Stimulated activated memory B cell treated with anti-CD40 and anti-IgM and Interleukin-4, amounts not matched to agents 10 μg/mL and 1 μg/mL and 100 μg/mL, for 72 hours (primary cell): Measurements from ENCODE around the gene LSM10.

Experiments
- ATAC-seq: fragments of 150-1000 bp; cut with Tn5 transposase; 2 replicates; pipeline ENCODE4 v1.10.0; 2021
- H3K27ac Mint-ChIP-seq: one replicate; pipeline ENCODE4 v1.8.0; 2022; ENCODE audit warnings: mild to moderate bottlenecking, mixed read lengths
- H3K27me3 Mint-ChIP-seq: one replicate; pipeline ENCODE4 v1.8.0; 2022; ENCODE audit warnings: mixed read lengths
- H3K36me3 Mint-ChIP-seq: one replicate; pipeline ENCODE4 v1.8.0; 2022; ENCODE audit warnings: mixed read lengths
- H3K4me1 Mint-ChIP-seq: one replicate; pipeline ENCODE4 v1.8.0; 2022; ENCODE audit warnings: mixed read lengths
- H3K4me3 Mint-ChIP-seq: one replicate; pipeline ENCODE4 v1.8.0; 2022; ENCODE audit warnings: mild to moderate bottlenecking, moderate library complexity, mixed read lengths
- H3K9me3 Mint-ChIP-seq: one replicate; pipeline ENCODE4 v1.8.0; 2022; ENCODE audit warnings: mixed read lengths

Gene LSM10

DNA sequence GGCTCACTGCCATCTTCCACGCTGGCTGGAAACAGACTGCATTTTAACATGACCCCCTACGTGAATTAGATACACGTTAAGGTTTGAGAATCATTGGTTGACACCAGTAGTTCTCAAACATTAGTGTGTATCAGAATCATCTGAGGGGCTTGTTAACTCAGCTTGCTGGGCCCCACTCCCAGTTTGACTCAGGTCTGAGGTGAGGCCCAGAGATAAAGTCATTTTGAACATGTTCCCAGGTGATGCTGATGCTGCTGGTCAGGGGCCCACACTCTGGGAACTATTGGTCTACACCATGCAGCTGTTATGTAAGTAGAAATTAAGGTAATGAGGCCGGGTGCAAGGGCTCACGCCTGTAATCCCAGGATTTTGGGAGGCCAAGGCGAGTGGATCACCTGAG is 1.3 kb downstream of the LSM10 start:
- Mint-ChIP-seq H3K9me3 (no peaks in the 10 kb centered on the region), H3K27ac (peak overlapping the region; percentile 97), H3K4me3 (peak overlapping the region; percentile 99), H3K27me3 (no peaks in the 10 kb centered on the region), H3K36me3 (peaks cover 15% of the 10 kb centered on the region), H3K4me1 (peaks cover 56% of the 10 kb centered on the region)
- no peak for ATAC-seq

DNA sequence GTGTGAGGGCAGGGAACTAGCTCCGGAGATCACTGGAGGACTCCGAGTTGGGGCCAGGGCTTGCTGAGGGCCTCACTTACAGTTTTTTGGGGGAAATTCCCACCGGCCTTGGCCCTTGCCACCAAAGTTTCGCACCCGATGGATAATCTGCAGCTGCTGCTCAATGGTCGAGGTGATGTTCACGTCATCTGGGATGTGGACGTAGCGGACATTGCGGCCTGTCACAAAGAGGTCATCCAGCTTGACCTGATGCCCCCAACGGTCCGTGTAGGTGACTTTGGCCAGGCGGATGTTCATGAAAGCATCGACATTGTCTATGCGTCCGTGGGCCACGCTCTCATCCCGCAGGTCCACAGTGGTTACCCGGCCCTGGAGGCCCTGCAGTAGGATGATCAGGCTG is 4.0 kb downstream of the LSM10 start:
- no peaks in the 10 kb centered on the region for H3K27me3 Mint-ChIP-seq
- ATAC-seq: no peak
- no peaks in the 10 kb centered on the region for H3K9me3 Mint-ChIP-seq
- peaks cover 67% of the 10 kb centered on the region for H3K4me1 Mint-ChIP-seq
- H3K27ac Mint-ChIP-seq: no peak overlapping the region
- peaks cover 35% of the 10 kb centered on the region for H3K36me3 Mint-ChIP-seq
- no peak overlapping the region for H3K4me3 Mint-ChIP-seq

DNA sequence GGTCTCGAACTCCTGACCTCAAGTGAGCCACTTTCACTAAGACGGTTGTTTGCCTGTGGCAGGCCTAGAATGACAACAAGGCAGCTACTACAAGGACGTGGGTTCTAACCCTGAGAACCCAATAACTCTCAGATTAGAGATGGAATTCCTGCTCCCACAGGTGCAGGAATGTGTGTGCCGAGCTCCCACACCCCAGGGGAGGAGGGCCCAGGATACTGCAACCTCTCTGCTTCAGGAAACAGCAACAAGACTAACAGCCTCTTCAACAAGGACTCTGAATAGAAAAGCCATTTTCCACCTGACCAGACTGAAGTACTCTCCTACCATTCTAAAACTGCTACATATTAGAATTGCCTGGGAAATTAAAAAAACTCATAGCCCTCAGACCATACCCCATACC is 4.9 kb downstream of the LSM10 start:
- ATAC-seq: no peak
- Mint-ChIP-seq H3K27me3 (no peaks in the 10 kb centered on the region), H3K36me3 (peaks cover 35% of the 10 kb centered on the region), H3K9me3 (no peaks in the 10 kb centered on the region), H3K4me3 (no peak overlapping the region), H3K4me1 (peaks cover 63% of the 10 kb centered on the region), H3K27ac (peak overlapping the region; percentile 92)

DNA sequence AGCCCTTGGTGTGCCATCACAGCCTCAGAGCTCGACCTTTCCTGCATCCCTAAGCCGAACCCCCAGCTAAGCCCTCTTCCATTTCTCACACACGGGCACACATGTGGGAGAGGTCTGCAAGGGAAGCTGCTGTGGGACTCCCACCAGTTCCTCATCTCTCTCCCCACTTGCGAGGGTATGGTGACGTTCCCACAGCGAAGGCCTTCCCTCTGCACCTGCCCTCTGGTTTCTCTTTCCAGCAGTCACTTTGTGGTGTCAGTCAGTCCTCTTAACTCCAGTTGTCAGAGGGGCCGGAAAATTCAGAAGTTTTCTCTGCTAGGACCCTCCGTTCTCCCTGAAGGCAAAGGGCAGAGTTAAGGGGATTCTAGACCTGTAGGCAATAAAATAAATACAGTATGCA is 6.4 kb downstream of the LSM10 start:
- Mint-ChIP-seq H3K27me3 (no peaks in the 10 kb centered on the region), H3K27ac (peak overlapping the region; percentile 92), H3K9me3 (no peaks in the 10 kb centered on the region), H3K4me3 (peak overlapping the region; percentile 42), H3K4me1 (peaks cover 65% of the 10 kb centered on the region), H3K36me3 (peaks cover 35% of the 10 kb centered on the region)
- no peak for ATAC-seq

DNA sequence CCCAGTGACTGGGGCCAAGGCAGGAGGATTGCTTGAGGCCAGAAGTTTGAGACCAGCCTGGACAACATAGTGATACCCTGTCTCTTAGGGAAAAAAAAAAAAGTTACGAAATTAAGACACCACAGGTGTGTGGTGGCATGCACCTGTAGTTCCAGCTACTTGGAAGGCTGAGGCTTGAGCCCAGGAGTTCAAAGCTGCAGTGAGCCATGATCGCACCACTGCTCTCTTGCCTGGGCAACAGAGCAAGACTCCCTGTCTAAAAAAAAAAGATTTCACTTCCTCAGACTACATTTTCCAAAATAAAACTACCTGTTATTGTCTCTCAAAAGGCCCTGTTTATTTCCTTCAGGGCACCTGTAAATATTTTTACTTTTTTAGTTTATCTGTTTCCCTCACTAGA is 7.3 kb downstream of the LSM10 start:
- peak overlapping the region; percentile 92 for H3K27ac Mint-ChIP-seq
- no peak overlapping the region for H3K4me3 Mint-ChIP-seq
- H3K4me1 Mint-ChIP-seq: peaks cover 64% of the 10 kb centered on the region
- no peak for ATAC-seq
- peaks cover 35% of the 10 kb centered on the region for H3K36me3 Mint-ChIP-seq
- H3K27me3 Mint-ChIP-seq: no peaks in the 10 kb centered on the region
- no peaks in the 10 kb centered on the region for H3K9me3 Mint-ChIP-seq

DNA sequence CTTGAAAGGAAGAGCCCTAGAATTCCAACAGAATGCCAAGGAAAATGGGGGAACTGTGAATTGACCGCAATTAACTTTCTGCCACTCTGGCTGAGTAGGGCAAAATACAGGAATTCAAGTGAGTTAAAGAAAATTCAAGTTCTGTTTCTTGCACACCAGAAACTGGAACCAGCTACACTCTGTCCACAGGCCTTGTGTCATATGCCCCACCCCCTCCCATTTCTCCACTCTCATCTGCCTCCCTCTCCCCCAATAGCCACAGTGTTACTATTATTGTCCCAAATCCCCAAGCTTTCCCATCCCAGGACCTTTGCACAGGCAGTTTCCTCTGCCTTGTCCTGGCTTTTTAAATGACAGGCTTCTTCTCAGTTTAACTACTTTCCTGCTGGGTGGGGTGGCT is 7.7 kb downstream of the LSM10 start:
- Mint-ChIP-seq H3K9me3 (no peaks in the 10 kb centered on the region), H3K4me1 (peaks cover 64% of the 10 kb centered on the region), H3K27ac (peak overlapping the region; percentile 92), H3K4me3 (no peak overlapping the region), H3K36me3 (peaks cover 35% of the 10 kb centered on the region), H3K27me3 (no peaks in the 10 kb centered on the region)
- no peak for ATAC-seq

DNA sequence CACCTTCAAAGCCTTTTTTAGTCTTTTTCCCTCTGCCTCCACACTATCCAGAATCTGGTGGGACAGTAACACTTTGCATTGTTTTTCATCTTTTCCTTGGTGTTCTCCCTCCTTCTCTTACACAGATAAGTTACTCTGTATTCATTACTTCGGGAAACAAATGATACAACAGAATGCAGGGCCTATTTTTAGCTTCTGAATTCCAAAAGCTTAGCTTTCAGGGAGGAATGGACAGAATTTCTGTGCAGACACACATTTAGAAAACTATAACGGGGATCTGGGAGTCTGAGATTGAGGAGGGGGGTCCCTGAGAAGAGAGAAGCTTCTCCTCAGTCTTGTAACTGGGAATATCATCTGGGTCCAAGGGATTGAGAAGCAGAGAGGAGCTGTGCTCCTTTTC is 8.4 kb downstream of the LSM10 start:
- Mint-ChIP-seq H3K36me3 (peaks cover 35% of the 10 kb centered on the region), H3K27me3 (no peaks in the 10 kb centered on the region), H3K9me3 (no peaks in the 10 kb centered on the region), H3K4me3 (no peak overlapping the region), H3K27ac (peak overlapping the region; percentile 92), H3K4me1 (peaks cover 72% of the 10 kb centered on the region)
- no peak for ATAC-seq

DNA sequence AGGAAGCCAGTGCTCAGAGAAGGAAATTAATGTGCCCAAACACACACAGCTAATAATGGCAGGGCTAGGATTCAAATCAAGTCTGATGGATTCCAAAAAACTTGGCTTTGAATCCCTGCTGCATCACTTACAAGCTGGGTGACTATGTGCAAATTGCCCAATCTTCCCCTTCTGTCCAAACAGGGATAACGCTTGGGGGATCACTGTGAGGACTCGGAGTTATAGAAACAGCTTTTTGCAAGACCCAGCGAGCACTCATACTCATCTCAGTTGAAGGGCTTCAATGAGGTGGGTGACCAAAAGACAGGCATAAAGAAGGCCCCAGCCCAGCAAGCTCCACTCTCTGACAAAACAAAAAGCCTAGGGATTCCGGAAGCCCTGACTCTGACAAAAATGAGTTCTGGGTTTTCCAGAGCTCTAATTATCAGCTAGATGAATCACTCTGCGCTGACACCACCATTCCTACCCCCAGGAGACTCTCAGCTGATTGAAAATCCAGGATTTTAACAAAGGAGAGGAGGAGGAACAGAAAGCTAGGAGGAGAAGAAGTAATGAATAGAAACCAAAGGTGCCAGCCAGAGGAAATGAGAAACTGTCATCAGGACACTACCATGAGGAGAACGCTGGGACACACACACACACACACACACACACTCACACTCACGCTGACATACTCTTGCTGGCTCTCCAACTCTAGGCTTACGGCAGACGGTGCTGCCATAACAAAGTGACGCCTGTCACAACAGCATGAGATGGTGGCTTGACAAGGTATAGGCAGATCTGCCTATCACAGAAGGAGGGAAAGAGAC is 10.4 kb downstream of the LSM10 start:
- no peaks in the 10 kb centered on the region for H3K9me3 Mint-ChIP-seq
- H3K4me1 Mint-ChIP-seq: peaks cover 79% of the 10 kb centered on the region
- no peaks in the 10 kb centered on the region for H3K27me3 Mint-ChIP-seq
- no peak for ATAC-seq
- H3K27ac Mint-ChIP-seq: peak overlapping the region; percentile 92
- H3K4me3 Mint-ChIP-seq: peak overlapping the region; percentile 78
- peaks cover 27% of the 10 kb centered on the region for H3K36me3 Mint-ChIP-seq

DNA sequence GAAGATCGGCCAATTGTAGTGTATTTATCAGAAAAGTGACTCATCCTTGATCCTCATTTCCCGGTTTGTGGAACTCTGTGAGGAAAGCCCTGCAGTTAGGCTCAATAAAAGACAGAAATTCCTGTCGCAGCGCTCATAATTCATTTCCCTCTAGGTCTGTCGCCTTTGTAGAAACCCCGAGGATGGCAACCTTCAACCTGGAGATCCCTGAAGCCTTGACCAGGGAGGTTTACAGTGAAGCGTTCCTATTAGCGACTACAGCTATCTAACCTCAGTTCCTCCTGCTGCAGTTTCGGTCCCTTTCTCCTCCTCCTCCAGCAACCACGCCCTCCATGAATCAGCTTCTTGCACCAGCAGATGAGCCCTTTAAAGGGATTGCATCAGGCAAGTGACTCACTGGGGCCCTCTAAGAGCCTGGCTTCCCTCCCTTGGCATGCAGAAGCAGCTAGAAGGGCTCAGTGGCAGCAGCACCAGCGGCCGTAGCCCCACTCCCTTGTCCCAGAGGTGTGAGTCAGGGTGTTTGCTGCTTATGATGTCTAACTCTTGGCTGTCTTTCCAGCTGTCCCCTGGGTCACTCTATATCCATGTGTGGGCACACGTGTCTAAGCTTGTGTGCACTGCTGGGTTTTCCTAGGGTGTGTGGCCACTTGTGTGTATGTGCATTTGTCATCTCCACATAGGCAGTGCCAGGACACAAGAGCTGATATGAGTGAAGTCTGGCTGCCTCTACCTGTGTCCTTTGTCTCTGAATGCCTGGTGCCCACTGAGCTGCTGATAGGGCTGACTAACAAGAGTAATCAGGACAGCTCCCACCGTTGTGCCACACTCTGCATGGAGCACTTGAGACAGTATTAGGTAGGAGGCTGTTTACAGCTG is 11.2 kb downstream of the LSM10 start:
- Mint-ChIP-seq H3K27me3 (no peaks in the 10 kb centered on the region), H3K27ac (peak overlapping the region; percentile 92), H3K4me3 (peak overlapping the region; percentile 78), H3K9me3 (no peaks in the 10 kb centered on the region), H3K4me1 (peaks cover 79% of the 10 kb centered on the region), H3K36me3 (peaks cover 27% of the 10 kb centered on the region)
- peak; percentile 80 for ATAC-seq

DNA sequence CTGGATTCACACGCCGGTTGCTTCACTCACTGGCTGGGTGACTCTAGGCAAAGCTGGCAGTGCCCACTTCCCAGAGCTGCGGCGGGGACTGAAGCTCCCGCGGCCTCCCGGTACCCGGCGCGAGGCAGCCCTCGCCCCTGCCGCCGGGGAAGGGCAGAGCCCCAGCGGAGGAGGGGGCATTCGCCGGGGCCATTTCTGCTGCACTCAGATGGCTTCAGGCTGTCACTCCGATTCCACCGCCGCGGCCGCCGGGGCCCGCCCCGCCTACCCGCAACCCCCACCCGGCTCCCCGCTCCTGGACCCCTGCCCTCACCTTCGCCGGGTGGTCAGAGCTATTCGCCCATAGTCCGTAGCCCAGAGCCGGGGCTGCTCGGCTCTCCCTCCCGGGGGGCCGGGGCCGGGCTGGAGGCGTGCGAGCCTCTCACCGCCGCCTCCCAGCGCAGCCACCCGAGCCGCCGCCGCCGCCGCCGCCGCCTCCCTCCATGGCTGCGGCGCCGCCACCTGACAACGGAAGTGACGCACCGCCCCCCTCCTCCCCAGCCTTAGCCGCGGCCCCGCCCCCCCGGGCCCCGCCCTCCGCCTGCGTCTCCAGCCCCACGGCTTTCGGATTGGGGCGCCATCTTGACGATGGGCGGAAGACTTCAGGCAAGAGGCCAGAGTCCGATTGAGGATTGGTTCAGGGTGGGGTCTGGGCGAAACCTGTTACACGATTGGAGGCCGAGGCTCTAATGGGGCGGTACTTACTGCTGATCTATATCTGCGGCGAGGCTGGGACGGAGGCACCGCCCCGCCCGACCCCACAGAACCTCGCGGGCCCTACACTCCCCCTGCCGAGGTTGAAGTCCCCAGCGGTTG is 12.1 kb downstream of the LSM10 start, which contains the start of gene STK40:
Gene STK40 (minus strand): TSS at position 515 of the 855 bp plus-strand sequence. CDS start 24,592 bp downstream, outside the sequence.
- Mint-ChIP-seq H3K27ac (peak within 1 kb of the TSS; percentile 92), H3K4me1 (peaks cover 78% of the 10 kb centered on the region), H3K27me3 (no peaks in the 10 kb centered on the region), H3K4me3 (peak within 1 kb of the TSS; percentile 78), H3K9me3 (no peaks in the 10 kb centered on the region), H3K36me3 (peaks cover 21% of the 10 kb centered on the region)
- peak; percentile 97 for ATAC-seq

DNA sequence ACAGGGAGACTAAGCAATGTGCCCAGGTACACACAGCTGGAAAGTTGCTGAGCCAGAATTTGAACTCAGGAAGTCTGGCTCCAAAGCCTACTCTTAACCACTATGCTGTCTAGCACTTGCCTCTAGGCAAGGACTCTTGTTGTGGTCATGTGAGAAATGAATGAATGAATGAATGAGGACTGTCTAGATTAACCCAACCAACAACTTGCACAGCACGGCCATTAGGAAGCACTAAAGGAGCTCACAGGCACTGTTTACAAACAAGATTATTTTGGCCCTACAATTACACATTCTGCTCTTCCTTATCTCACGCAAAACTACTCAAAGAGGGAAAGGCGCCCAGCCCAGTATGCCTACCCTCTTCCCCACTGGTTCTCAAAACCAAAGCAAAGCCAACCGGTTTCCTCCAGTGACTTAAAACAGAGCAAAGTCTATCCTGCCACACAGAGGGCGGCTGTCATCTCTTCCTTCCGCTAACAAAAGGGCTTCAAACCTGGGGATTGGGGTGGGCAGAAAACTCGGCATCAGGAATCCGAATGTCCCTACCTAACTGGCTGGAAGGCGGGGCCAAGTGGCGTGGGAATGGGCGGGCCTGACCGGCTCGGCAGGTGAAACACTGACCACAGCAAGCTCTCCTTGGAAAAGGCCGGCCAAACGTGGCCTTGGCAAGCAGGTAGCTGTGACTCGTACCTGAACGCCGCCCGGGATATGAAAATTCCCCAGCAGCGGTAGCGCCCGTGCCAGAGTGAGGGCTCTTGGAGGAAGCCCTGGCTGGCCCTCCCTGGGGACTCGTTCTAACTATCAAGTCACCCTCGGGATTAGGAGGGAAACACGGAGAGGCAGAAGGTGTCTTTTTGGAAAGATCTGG is 12.9 kb downstream of the LSM10 start:
- peak overlapping the region; percentile 92 for H3K27ac Mint-ChIP-seq
- peak overlapping the region; percentile 78 for H3K4me3 Mint-ChIP-seq
- H3K36me3 Mint-ChIP-seq: peaks cover 13% of the 10 kb centered on the region
- no peak for ATAC-seq
- H3K4me1 Mint-ChIP-seq: peaks cover 77% of the 10 kb centered on the region
- H3K27me3 Mint-ChIP-seq: no peaks in the 10 kb centered on the region
- H3K9me3 Mint-ChIP-seq: no peaks in the 10 kb centered on the region

DNA sequence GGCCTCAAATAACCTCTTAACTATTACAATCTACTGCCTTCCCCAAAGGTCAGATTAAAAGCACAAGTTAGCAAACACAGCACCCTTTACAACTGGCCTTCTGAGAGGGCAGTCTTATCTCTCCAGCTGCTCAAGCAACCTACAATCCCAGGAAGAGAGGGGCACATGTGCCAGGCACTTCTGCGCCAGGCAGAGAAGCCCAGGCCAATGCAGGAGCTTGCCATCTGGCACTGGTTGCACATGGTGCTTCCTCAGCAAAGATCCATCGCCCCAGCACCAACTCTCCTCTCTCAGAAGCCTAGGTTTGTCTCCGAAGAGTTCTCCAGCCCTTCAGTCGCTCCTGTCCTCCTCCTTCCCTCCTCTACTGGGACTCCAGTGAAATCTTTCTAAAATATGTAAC is 14.5 kb downstream of the LSM10 start:
- H3K4me1 Mint-ChIP-seq: peaks cover 78% of the 10 kb centered on the region
- H3K9me3 Mint-ChIP-seq: no peaks in the 10 kb centered on the region
- H3K27me3 Mint-ChIP-seq: no peaks in the 10 kb centered on the region
- H3K36me3 Mint-ChIP-seq: peaks cover 6% of the 10 kb centered on the region
- no peak overlapping the region for H3K4me3 Mint-ChIP-seq
- ATAC-seq: no peak
- peak overlapping the region; percentile 92 for H3K27ac Mint-ChIP-seq

DNA sequence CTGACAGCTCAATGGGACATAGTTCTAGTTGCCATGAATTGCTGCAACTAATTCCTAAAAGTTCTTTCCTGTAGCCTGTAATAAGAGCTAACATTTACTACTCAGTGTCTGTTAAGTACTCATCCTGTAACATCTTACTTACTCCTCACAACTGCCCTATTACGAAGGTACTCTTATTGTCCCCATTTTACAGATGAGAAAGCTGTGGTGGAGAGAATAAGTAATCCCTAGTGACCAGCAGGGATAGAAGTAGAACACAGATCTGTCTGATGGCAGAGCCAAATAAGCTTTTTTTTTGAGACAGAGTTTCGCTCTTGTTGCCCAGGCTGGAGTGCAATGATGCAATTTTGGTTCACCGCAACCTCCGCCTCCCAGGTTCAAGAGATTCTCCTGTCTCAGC is 15.0 kb downstream of the LSM10 start:
- Mint-ChIP-seq H3K4me3 (no peak overlapping the region), H3K27me3 (no peaks in the 10 kb centered on the region), H3K9me3 (no peaks in the 10 kb centered on the region), H3K4me1 (peaks cover 81% of the 10 kb centered on the region), H3K27ac (no peak overlapping the region), H3K36me3 (peaks cover 6% of the 10 kb centered on the region)
- no peak for ATAC-seq

DNA sequence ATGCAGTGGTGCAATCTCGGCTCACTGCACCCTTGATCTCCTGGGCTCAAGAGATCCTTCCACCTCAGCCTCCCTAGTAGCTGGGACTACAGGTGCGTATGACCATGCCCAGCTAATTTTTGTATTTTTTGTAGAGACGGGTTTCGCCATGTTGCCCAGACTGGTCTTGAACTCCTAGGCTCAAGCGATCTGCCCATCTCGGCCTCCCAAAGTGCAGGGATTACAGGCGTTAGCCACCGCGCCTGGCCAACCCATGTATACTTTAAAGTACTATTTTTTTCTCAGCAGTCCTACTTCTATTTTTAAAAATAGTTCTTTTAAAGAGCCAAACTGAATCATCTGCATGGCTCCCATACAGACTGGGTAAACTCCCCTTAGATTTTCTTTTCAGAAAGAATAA is 15.5 kb downstream of the LSM10 start:
- H3K27ac Mint-ChIP-seq: peak overlapping the region; percentile 43
- no peaks in the 10 kb centered on the region for H3K27me3 Mint-ChIP-seq
- no peak overlapping the region for H3K4me3 Mint-ChIP-seq
- H3K9me3 Mint-ChIP-seq: no peaks in the 10 kb centered on the region
- H3K36me3 Mint-ChIP-seq: peaks cover 6% of the 10 kb centered on the region
- no peak for ATAC-seq
- H3K4me1 Mint-ChIP-seq: peaks cover 79% of the 10 kb centered on the region
